Memory B cell (primary cell): ENCODE measurements around the gene CYB561D1.

ENCODE experiments used
- ATAC-seq: fragments of 150-1000 bp; cut with Tn5 transposase; 2 replicates; pipeline ENCODE4 v1.10.0; 2021; ENCODE audit warnings: low read depth, mild to moderate bottlenecking, moderate library complexity
- DNase-seq, 2 donors: peaks; one replicate each; pipeline ENCODE4 v3.0.0; 2022; ENCODE audit warnings: low spot score in 2 of 2
- H3K27ac Mint-ChIP-seq: one replicate; pipeline ENCODE4 v1.8.0; 2022; ENCODE audit warnings: mild to moderate bottlenecking, moderate library complexity, mixed read lengths
- H3K27me3 Mint-ChIP-seq: one replicate; pipeline ENCODE4 v1.8.0; 2022; ENCODE audit warnings: mixed read lengths
- H3K36me3 Mint-ChIP-seq: one replicate; pipeline ENCODE4 v1.8.0; 2022; ENCODE audit warnings: mild to moderate bottlenecking, mixed read lengths
- H3K4me1 Mint-ChIP-seq: one replicate; pipeline ENCODE4 v1.8.0; 2022; ENCODE audit warnings: mixed read lengths
- H3K4me3 Mint-ChIP-seq: one replicate; pipeline ENCODE4 v1.8.0; 2022; ENCODE audit warnings: mild to moderate bottlenecking, moderate library complexity, mixed read lengths
- H3K9me3 Mint-ChIP-seq: one replicate; pipeline ENCODE4 v1.8.0; 2022; ENCODE audit warnings: mixed read lengths

Gene CYB561D1

DNA sequence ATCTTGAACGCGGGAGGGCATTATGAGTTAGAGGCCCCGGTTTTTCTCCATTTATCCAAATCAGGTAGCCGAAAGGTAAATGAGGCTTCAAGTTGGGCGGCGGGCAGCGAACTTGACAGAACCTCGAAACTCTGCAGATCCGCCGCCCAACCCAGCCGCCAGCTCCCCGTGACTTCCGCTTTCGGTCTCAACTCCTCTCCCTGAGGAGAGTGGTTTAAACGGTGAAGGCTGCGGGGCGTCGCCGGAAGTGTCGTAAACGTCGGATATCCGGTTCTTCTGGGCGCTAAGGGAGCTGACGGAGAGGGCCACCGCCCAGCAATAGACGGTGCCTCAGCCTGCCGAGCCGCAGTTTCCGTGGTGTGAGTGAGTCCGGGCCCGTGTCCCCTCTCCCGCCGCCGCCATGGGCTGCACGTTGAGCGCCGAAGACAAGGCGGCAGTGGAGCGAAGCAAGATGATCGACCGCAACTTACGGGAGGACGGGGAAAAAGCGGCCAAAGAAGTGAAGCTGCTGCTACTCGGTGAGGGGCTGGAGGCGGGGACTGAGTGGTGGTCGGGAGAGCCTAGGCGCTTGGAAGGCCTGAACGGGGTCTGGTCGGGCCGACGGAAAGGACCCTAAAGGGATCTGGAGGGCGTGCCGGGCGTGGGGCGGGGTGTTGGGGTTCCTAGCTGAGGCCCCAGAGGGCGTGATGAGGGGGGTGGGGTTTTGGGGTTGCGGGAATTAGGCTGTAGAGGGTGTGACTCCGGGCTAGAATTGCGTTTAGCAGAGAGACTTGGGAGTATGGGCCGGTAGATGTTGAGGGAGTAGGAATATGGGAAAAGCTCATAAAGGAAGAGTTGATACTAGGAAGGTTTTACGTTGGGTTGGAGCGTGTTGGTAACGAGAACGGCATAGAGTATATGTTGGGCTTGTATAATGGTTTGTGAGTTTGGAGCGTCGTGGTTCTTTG, 54.7 kb downstream of the CYB561D1 start, which contains the start of gene GNAI3:
GNAI3 (plus strand) TSS at position 295 of the 947 bp plus-strand sequence; CDS start at position 401, 106 bp downstream.
- H3K36me3 Mint-ChIP-seq = peaks cover 1% of the 10 kb centered on the region
- no peaks in the 10 kb centered on the region for H3K9me3 Mint-ChIP-seq
- H3K27ac Mint-ChIP-seq = peak within 1 kb of the TSS; percentile 97
- no peaks in the 10 kb centered on the region for H3K27me3 Mint-ChIP-seq
- peak; percentile 91 for ATAC-seq
- peak; percentile 85 to 94 for DNase-seq
- H3K4me1 Mint-ChIP-seq = peaks cover 29% of the 10 kb centered on the region
- peak within 1 kb of the TSS; percentile 96 for H3K4me3 Mint-ChIP-seq
